Glomerular visceral epithelial cell (primary cell): ENCODE measurements around the gene LHPP.

ENCODE experiments used
- DNase-seq: peaks from one replicate; pipeline ENCODE4 v3.0.0-alpha.2; 2016; ENCODE audit errors: extremely low spot score

LHPP gene

GRCh38 chr10:124470544-124471434 is 9.2 kb downstream of the LHPP start:
- no peak for DNase-seq

GRCh38 chr10:124472071-124472470 is 10.4 kb downstream of the LHPP start:
- no peak for DNase-seq

- DNase-seq, result no peak
Observed at GRCh38 chr10:124473070-124473469, 11.4 kb downstream of the LHPP start.

- no peak for DNase-seq
Observed at GRCh38 chr10:124474514-124475070, 13.0 kb downstream of the LHPP start.

- no peak for DNase-seq
Observed at GRCh38 chr10:124476043-124476725, 14.6 kb downstream of the LHPP start.

- no peak for DNase-seq
Observed at GRCh38 chr10:124477614-124478363, 16.2 kb downstream of the LHPP start.

- no peak for DNase-seq
Observed at GRCh38 chr10:124478515-124478914, 16.9 kb downstream of the LHPP start.

- DNase-seq, result no peak
Observed at GRCh38 chr10:124480860-124481259, 19.2 kb downstream of the LHPP start.

- DNase-seq, result no peak
Observed at GRCh38 chr10:124481717-124482116, 20.1 kb downstream of the LHPP start.

- DNase-seq, result no peak
Observed at GRCh38 chr10:124482236-124482800, 20.7 kb downstream of the LHPP start.

- DNase-seq, result no peak
Observed at GRCh38 chr10:124482876-124483275, 21.3 kb downstream of the LHPP start.

GRCh38 chr10:124484031-124484430 is 22.4 kb downstream of the LHPP start:
- no peak for DNase-seq

GRCh38 chr10:124484661-124485060 is 23.0 kb downstream of the LHPP start:
- no peak for DNase-seq

GRCh38 chr10:124486635-124487034 is 25.0 kb downstream of the LHPP start:
- DNase-seq, result no peak

GRCh38 chr10:124491105-124491504 is 29.5 kb downstream of the LHPP start:
- DNase-seq, result no peak

- no peak for DNase-seq
Observed at GRCh38 chr10:124492266-124492665, 30.6 kb downstream of the LHPP start.

GRCh38 chr10:124493214-124493882 is 31.7 kb downstream of the LHPP start:
- no peak for DNase-seq

- DNase-seq, result no peak
Observed at GRCh38 chr10:124494046-124494807, 32.6 kb downstream of the LHPP start.

GRCh38 chr10:124495162-124495561 is 33.5 kb downstream of the LHPP start:
- DNase-seq, result no peak

- no peak for DNase-seq
Observed at GRCh38 chr10:124495725-124496124, 34.1 kb downstream of the LHPP start.
